GM18951 (cell line): ENCODE measurements around the gene SUPT5H.

ENCODE experiments used
- POLR2A ChIP-seq: IDR thresholded peaks from 4 replicates; pipeline ENCODE4 v1.6.1; 2011; ENCODE audit warnings: mild to moderate bottlenecking; ENCODE audit not compliant: insufficient read length, insufficient read depth; ENCODE audit errors: extremely low read depth
- in situ Hi-C: fragments of 300-500 bp; cut with MboI; formaldehyde crosslinking; loops from one replicate; pipeline ENCODE4 v1.12.0; 2022; ENCODE audit warnings: low sequenced_read_pairs, mixed read lengths, inconsistent platforms; ENCODE audit not compliant: unreplicated experiment

Gene SUPT5H

GRCh38 chr19:39412100-39412866 is 33.1 kb upstream of the SUPT5H start, which contains the start of gene PLEKHG2:
Gene PLEKHG2, plus strand, starts transcription at chr19:39412669. Its CDS starts 1,418 bp downstream, at chr19:39414087.
- in situ Hi-C loops = no loop called here
- peak; percentile 85 for TF ChIP-seq POLR2A

GRCh38 chr19:39412867-39413271 is 32.5 kb upstream of the SUPT5H start:
- no peak for TF ChIP-seq POLR2A
- in situ Hi-C loops = no loop called here

GRCh38 chr19:39413272-39413910 is 32.0 kb upstream of the SUPT5H start:
- in situ Hi-C loops = no loop called here
- TF ChIP-seq POLR2A = peak; percentile 23

GRCh38 chr19:39413911-39414608 is 31.3 kb upstream of the SUPT5H start:
- in situ Hi-C loops = no loop called here
- TF ChIP-seq POLR2A = no peak

DNA sequence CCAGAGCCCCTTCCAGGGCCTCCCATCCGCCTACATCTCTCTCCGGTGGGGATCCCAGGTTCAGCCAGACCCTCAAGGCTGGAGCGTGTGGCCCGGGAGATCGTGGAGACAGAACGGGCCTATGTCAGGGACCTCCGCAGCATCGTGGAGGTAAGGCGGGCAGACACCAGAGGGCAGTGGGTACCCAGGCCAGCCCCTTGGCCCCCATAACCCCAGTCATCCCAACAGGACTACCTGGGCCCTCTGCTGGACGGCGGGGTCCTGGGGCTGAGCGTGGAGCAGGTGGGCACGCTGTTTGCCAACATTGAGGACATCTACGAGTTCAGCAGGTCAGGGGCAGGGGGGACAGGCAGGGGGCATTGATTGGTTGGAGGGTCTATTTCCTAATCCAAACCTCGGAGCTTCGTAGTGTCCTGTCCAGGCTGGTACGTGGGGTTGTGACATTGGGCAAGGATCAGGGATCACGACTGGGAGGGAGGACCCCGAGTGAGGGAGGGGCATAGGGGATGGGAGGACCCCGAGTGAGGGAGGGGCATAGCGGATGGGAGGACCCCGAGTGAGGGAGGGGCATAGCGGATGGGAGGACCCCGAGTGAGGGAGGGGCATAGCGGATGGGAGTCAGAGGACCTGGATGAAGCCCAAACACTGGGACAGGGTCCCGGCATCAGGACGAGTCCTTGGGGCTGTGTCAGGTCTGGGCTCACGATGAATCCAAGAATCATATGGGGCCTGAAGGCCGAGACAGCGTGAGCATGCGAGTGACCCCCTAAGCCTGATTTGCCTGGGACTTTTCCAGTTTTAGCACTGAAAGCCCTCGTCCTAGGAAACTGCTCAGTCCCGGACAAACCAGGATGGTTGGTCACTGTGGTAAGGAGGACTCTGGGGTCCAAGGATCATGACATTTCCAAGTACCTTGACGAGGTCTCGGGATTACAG is 30.0 kb upstream of the SUPT5H start:
- in situ Hi-C loops = no loop called here
- TF ChIP-seq POLR2A = no peak

DNA sequence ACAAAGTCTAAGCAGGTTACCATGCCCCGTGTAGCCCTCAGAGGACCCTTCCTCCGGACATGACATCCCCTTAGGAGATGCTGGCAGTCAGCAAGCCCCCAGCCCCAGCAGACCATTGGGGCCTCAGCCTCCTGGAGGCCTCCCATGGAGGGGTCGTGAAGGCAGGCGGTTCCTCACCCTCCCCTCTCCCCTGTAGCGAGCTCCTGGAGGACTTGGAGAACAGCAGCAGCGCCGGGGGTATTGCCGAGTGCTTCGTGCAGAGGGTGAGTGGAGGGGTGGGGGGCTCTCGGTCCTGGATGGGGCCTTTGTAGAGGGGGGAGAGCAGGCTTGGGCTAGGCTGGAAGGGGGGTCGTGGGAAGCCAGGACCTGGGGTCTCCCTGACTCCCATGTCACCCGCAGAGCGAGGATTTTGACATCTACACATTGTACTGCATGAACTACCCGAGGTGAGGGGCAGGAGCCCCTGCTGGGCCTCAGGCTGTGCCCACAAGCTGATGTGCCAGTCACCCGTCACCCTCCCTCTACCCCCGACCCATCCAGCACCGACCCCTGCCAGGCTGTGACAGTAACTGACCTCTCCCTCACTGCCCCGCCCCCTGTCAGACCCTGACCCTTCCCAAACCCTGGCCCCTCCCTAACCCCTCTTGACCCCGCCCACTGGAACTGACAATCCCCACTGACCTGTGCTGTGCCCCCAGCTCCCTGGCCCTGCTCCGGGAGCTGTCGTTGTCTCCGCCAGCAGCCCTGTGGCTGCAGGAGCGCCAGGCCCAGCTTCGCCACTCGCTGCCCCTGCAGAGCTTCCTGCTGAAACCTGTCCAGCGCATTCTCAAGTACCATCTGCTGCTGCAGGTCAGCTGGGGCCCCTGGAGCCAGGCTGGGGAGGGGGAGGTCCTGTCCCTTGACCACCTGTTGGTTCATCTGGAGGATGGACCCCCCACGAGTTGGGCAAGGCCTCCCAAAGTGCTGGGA is 28.9 kb upstream of the SUPT5H start:
- TF ChIP-seq POLR2A = no peak
- in situ Hi-C loops = no loop called here

GRCh38 chr19:39417463-39418181 is 27.8 kb upstream of the SUPT5H start:
- TF ChIP-seq POLR2A = no peak
- in situ Hi-C loops = no loop called here

DNA sequence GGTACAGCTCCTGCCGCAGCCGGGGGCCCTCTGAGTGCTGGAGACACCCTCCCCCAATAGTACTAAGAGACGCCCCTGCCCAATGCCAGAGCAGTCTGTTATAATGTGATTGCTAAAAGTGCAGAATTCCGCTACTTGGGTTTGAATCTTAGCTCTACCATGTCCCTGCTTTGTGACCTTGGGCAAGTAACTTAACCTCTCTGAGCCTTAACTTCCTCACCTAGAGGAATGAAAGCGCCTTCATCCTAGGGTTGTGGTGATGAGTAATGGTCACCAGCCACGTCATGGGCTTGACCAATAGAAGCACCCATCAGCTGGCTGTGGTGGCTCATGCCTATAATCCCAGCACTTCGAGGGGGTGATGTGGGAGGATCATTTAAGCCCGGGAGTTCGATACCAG is 26.4 kb upstream of the SUPT5H start:
- TF ChIP-seq POLR2A = no peak
- in situ Hi-C loops = no loop called here

- no peak for TF ChIP-seq POLR2A
- in situ Hi-C loops = no loop called here
Observed at GRCh38 chr19:39420769-39421168, 24.6 kb upstream of the SUPT5H start.

GRCh38 chr19:39422020-39422419 is 23.4 kb upstream of the SUPT5H start:
- in situ Hi-C loops = no loop called here
- TF ChIP-seq POLR2A = no peak
